SU-DHL-6 (cell line): Measurements from ENCODE around the gene TCF23.

ENCODE experiments used
- CTCF ChIP-seq: fragments of 200-600 bp; sonication (generic); IDR thresholded peaks from one replicate; pipeline ENCODE4 v1.5.1; 2017; ENCODE audit warnings: antibody characterized with exemption, mild to moderate bottlenecking, low read length, moderate library complexity; ENCODE audit not compliant: insufficient read depth, poor library complexity, severe bottlenecking
- EZH2phosphoT487 ChIP-seq: fragments of 200-600 bp; sonication (generic), shearing (Covaris generic); conservative IDR thresholded peaks from 2 replicates; pipeline ENCODE4 v1.6.1; 2018; ENCODE audit warnings: mild to moderate bottlenecking, antibody characterized with exemption, low read length, moderate library complexity, mixed read lengths

GRCh38 chr2:27109083-27109482, 39.7 kb upstream of the TCF23 start:
- TF ChIP-seq CTCF = no peak
- no peak for TF ChIP-seq EZH2phosphoT487
